Activated CD4-positive, alpha-beta T cell treated with anti-CD3 and anti-CD28 coated beads, Interleukin-2, Interleukin-6, amounts not matched to agents 100 ng/mL and 50 ng/mL, durations not matched to agents 16 hours and 8 hours (primary cell): ENCODE results near the gene SDF4.

Experiments
- DNase-seq: peaks from one replicate; pipeline ENCODE4 v3.0.0-alpha.2; 2020

SDF4 gene

DNA sequence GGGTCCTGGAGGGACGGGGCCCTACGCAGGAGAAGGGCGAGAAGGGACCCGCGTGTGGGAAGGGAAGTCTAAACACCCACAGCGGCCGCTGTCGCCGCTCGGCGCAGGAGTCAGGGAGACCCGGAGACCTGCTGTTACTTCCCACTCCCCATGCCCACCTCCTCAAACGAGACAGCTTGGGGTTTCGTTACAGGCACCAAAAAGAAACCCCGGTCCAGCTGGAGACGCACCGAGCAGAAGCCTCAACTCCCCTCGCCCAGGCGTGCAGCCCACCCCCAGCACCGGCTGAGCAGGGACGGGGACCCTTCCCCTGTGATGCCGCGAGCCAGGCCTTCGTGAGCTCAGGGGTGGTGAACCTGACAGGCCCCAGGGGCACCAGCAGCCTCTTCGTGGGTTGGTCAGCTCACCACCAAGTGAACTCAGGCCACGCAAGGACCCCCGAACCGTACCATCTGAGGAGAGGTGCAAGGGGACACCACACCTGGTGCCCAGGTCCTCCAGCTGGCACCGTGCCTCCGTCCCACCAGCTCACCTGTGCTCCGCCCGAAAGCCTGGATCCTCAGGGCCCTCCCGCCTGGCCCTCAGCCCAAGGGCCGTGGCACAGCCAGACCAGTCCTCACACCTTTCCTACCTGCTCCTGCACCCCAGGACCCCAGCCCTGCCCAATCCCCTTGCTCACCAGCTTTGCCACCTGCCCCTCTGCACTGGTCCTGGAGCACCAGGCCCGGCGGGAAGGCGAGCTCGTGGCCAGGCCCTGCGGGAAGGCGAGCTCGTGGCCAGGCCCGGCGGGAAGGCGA lies 5.0 kb downstream of the SDF4 start:
- DNase-seq: no peak

GRCh38 chr1:1225913-1226312 lies 5.9 kb downstream of the SDF4 start:
- no peak for DNase-seq

- DNase-seq: no peak
Observed at GRCh38 chr1:1225238-1225845, 6.5 kb downstream of the SDF4 start.

DNA sequence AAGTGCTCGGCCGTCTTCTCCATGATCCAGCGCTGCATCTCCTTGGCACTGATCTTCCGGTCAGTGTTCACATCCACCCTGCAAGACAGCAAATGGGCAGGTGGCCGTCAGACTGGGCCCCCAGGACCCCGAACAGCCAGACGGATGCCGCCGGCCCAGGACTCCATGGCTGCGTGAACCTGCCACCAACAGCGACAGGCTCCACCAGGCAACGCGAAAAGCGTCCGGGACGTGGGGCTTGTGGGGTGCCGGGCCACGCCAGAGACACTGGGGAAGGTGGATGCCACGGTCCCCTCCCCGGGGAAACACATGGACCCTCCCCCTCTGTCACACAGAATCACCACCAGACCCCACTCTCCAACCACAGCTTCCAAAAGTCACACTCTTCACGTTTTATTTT lies 7.9 kb downstream of the SDF4 start:
- no peak for DNase-seq

GRCh38 chr1:1223321-1223720 lies 8.5 kb downstream of the SDF4 start:
- no peak for DNase-seq

GRCh38 chr1:1222575-1223225 lies 9.1 kb downstream of the SDF4 start:
- DNase-seq: no peak

DNA sequence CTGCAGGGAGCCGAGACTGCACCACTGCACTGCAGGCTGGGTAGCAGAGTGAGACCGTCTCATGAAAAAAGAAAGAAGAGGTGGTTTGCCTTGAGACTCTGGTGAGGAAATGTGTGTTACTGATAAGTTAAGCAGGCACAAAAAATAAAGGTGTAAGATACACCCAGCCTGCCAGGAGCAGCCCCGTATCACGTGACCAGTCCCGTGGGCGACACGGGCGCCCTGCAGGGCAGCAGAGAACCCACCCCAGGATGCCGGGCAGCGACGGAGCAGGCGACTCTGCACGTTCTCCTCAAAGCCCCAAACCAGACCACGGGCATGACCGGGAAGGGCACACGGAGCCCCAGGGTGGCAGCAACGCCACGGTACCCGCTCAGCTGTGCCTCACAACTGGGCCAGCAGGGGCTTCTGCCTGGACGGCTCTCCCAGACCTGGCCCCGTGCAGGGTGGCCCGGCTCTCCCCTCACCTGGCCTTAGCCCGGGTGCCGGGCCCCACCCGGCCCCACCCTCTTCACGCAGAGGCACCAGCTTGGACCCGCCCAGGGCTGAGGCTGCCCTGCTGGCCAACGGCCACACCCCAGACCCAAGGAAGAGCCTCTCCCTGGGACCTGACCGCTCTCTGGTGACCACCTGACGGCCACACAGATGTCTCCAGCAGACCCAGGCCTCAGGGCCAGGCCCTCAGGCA lies 9.8 kb downstream of the SDF4 start:
- DNase-seq: no peak

- DNase-seq: no peak
Observed at GRCh38 chr1:1220197-1220596, 11.6 kb downstream of the SDF4 start.

DNA sequence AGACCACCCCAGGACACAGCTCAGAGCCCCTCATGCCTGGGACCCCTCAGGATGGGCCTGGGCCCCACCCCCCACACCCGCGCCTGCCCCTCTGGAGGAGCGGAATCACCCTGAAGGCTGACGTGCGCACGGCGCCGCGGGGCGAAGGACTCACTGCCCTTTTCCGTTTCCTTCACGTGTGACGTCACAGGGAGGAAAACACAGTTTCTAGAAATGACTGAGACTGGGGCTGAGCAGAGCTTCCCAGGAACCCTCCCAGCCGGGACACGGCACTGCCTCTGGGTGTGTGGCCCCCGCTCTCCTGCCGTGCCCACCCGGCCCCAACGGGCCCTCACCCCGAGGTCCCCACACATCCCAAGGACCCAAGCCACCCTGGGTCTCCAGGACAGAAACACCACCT lies 12.5 kb downstream of the SDF4 start:
- peak; percentile 84 for DNase-seq

DNA sequence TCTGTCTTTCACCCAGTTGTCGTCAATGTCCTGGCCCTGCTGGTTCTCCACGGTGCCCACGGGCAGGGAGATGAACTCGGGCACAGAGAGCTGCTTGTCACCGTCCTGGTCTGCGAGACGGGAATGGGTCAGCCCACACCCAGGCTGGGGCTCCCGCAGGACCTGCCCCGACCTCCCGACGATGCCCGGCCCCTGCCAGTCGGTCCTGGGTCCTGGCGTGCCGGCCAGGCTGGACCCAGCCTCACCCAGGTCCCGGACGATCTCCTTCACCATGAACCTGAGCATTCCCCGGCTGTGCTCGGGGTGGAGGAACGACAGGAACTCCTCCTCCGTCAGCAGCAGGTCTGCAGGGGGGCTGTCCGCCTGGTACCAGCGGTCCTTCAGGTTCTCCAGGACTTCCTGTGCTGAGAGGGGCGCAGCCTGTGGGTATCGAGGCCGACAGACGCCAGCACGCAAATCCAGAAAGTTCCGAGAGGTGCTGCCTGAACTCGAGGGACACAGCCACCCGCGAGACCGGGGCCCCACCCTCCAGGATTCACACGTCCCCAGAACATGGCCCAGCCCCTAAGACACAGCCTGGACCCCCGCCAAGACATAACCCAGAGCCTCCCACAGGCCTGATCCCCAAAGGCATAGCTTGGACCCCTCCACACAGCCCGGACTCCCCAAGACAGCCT lies 13.1 kb downstream of the SDF4 start:
- DNase-seq: no peak

DNA sequence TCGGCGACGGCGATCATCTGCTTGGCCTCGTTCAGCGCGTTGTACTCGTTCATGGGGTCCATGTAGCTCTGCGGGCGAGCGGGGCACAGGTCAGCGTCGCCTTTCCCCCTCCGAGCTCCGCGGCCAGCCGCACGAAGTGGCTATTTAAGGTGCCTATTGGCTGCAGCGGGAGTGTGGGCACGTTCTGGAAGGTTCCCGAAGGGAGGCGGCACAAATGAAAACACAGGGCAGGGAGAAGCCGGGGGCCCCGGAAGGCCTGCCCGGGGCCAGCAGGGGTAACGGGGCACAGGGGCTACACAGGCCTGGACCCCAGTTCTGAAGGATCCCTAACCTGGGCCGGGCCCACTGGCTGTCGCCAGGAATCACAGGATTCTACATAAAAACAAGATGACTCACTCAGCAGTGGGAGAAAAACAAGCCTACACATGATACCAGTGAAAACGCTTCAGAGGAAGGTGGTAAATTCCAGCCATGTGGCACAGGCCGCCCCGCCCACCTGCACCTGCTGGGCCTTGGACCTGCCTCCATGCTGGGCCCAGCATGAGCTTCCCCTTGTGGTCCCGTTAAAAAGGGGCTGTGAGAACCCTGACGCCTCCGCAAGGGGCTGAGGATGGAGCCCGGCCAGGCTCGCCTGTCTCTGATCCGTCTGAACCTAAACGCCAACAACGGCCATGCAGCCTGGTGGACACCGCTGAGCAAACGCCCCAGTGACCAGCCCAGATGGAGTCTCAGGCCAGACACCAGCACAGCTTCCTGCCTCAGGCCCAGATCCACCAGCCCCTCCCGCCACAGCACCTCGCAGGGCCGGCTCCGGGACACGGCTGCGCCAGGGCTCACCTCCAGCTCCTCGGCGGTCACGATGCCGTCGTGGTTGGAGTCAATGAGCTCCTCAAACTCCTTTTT lies 13.9 kb downstream of the SDF4 start:
- DNase-seq: peak; percentile 39

DNA sequence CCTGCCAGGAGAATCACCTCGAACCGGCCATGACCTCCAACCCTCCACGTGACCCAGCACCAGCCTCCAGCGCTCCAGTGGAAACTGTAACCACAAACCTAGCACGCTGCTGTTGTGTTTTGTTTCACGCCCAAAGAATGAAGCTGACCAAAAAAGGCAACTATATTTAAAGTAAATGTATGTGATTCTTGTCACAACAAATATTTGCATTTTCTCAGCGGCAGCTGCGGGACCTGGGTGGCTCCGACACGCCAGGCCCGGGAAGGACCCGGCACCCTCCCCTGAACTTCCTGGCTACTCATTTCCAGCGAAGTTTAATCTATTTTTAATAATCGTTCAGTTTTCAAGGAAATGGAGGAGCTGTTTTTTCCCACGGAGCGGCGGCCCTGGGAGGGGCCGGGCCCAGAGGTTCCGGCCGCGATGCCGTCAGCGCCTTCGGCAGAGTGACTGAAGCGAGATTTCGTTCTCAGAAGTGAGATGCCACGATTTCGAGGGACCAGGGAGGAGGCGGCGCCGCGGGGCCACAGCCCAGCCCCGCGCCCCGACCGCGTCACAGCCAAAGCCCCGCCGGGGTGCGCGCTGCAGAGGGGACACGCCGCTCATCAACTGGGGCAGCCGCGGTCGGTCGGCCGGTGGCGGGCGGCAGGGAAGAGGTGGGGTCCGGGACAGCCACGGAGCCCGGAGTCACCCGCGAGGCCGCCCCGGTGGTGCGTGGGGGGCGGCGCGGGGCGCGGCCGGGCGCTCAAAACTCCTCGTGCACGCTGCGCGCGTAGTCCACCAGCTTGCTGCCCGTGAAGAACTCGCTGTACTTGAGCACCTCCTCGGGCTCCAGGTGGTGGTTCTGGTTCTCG lies 14.8 kb downstream of the SDF4 start:
- DNase-seq: peak; percentile 79

DNA sequence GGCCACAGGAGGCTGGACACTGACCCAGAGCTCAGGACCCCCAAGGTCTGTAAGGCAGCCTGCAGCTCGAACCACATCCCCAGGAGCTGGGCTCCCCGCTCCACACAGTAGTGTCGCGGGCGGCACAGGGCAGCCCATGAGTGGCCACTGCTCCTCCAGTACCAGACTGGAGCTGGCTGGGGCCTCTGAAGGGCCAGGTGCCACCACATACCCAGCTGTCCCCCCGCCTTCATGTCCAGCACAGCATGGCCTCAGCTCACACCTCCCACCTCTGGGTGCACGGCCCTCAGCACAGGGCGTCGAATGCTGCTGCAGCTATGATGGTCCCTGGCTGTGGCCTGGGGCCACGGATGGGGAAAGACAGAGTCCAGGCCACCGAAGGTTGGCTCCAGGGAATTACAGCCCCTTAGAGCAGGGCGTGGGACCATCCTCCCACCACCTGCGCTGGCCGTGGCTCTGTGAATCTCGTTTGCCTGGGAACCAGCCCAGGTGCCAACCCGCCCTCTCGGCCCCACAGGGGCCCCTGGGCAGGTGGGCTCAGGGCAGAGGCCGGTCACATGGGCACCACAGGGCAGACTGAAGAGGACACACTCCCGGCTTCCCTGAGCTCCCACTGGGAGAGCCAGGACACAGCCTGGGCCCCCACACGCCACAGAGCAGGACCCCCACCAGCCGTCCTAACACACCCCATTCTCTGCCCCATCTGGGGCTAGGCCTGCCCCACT lies 15.8 kb downstream of the SDF4 start:
- DNase-seq: no peak

DNA sequence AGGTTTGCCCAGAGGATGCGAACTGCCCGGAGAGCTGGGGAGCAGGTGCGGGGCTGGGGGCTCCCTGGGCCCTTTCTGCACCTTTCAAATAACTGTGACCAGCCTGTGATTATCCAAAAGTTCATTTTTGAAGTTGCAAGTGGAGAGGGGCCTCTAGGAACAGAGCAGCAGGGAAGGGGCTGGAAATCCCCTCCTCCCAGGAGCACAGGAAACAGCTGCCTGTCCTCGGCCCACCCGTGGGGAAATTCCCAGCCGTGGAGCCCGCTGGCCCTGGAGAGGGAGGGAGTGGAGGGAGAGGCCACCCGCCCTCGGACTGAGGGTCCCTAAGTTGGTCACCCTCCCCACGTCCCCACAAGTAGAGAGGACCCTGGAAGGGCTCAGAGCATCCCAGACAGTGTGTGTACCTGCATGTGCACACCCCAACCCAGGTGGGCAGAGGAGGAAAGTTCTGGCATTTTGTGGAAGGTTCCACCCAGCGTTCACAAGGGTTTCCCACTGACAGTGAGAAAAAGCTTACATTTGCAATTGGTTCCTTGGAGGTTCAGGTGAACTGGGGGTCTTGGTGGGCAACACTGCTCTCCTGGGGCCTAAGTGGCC lies 16.6 kb downstream of the SDF4 start:
- peak; percentile 38 for DNase-seq

GRCh38 chr1:1213345-1214265 lies 18.2 kb downstream of the SDF4 start, which contains the start of gene TNFRSF4:
Gene TNFRSF4, minus strand, starts transcription at chr1:1214153. Its CDS starts 26 bp downstream, at chr1:1214127.
- DNase-seq: peak; percentile 61

GRCh38 chr1:1212780-1213344 lies 18.9 kb downstream of the SDF4 start:
- DNase-seq: peak; percentile 68

GRCh38 chr1:1211541-1212441 lies 20.0 kb downstream of the SDF4 start:
- no peak for DNase-seq
